ENCODE data around the gene DLEC1.
"Not testable (repeated sequence)": the region's sequence is repeated elsewhere in the genome, so short reads cannot be mapped to it uniquely, and the experiment has no call there.

DLEC1 gene

DNA sequence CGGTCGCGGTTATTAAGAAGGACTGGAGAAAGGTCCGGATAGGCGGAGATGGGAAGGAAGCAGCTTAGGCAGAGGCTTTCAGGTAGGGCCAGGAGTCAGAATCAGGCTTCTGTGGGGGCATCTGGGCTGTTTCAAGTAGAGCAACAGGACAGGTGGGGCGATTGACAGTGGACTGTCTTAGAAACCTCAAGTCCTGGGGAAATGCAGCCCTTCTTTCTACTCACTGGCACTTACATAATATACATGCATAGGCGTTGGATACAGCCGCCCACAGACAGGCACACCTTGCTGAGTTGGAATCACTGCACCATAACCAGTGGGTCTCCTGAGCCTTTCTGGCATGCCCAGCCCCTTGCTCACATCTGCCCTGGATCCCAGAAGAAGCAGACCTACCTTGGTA lies 100.2 kb downstream of the DLEC1 start:
- DNase-seq (ENCODE audit: low spot score): no peak

DNA sequence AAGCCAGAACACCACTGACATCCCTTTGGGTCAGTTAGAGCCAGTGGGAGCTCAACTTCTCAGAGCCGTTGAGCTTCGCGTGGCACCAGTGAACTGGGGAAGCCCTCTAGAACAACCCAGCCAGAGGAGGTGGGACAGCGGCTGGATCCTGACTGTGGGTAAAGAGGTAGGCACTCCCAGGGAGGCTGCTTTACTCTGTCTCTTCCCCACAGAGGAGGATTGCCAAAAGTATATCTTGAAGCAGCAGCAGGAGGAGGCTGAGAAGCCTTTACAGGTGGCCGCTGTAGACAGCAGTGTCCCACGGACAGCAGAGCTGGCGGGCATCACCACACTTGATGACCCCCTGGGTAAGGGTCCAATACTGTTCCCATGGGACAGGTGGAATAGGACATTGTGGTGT lies 100.6 kb downstream of the DLEC1 start:
- no peak for DNase-seq (ENCODE audit: low spot score)

GRCh38 chr3:38140326-38141172 lies 101.5 kb downstream of the DLEC1 start:
- no peak for DNase-seq (ENCODE audit: low spot score)

DNA sequence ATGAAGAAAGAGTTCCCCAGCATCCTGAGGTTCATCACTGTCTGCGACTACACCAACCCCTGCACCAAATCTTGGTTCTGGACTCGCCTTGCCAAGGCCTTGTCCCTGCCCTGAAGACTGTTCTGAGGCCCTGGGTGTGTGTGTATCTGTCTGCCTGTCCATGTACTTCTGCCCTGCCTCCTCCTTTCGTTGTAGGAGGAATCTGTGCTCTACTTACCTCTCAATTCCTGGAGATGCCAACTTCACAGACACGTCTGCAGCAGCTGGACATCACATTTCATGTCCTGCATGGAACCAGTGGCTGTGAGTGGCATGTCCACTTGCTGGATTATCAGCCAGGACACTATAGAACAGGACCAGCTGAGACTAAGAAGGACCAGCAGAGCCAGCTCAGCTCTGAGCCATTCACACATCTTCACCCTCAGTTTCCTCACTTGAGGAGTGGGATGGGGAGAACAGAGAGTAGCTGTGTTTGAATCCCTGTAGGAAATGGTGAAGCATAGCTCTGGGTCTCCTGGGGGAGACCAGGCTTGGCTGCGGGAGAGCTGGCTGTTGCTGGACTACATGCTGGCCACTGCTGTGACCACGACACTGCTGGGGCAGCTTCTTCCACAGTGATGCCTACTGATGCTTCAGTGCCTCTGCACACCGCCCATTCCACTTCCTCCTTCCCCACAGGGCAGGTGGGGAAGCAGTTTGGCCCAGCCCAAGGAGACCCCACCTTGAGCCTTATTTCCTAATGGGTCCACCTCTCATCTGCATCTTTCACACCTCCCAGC lies 102.4 kb downstream of the DLEC1 start:
- no peak for DNase-seq (ENCODE audit: low spot score)

- no peak for DNase-seq (ENCODE audit: low spot score)
Observed at GRCh38 chr3:38141952-38142273, 102.9 kb downstream of the DLEC1 start.

- no peak for DNase-seq (ENCODE audit: low spot score)
Observed at GRCh38 chr3:38142959-38143358, 104.0 kb downstream of the DLEC1 start.

DNA sequence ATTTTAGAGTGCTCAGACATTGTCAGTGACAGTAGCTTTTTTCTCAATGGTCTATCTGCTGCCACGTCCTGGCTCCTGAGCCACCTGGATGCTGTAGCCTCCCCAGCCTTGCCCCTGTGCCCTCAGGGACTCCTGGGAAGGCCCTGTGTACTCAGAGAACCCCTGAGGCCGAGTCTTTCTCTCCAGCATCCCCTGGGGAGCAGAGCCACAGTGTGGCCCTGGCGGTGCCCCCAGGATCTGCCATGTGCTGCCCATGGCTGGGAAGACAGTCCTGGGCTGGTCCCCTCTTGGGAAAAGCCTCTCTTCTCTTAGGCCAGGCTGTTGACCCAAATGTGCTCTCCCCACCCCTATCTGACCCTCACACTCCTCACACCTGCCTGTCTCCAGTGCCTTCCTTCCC lies 104.5 kb downstream of the DLEC1 start:
- DNase-seq (ENCODE audit: low spot score): no peak

GRCh38 chr3:38146504-38146903 lies 107.5 kb downstream of the DLEC1 start:
- DNase-seq (ENCODE audit: low spot score): no peak

GRCh38 chr3:38147421-38147820 lies 108.4 kb downstream of the DLEC1 start:
- DNase-seq (ENCODE audit: low spot score): no peak

GRCh38 chr3:38148311-38148882 lies 109.4 kb downstream of the DLEC1 start:
- no peak for DNase-seq (ENCODE audit: low spot score)

DNA sequence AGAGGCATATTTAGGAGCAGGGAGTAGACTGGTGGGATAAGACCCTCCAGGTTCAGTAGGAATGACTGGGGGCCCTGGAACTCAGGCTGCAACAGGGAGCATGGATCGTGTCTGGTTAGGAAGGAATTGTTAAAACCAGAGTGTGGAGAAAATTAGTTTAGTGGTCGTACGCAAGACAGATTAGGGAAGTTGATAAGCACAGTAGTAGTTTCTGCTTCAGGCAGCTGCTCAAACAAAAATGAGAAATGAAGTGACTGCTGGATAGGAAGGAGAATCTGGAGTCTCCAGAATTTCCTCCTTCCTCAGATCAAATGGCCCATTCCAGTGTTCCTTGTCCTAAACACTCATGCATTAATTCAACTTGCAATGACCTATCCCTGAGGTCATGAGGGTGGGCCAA lies 110.7 kb downstream of the DLEC1 start:
- no peak for DNase-seq (ENCODE audit: low spot score)

DNA sequence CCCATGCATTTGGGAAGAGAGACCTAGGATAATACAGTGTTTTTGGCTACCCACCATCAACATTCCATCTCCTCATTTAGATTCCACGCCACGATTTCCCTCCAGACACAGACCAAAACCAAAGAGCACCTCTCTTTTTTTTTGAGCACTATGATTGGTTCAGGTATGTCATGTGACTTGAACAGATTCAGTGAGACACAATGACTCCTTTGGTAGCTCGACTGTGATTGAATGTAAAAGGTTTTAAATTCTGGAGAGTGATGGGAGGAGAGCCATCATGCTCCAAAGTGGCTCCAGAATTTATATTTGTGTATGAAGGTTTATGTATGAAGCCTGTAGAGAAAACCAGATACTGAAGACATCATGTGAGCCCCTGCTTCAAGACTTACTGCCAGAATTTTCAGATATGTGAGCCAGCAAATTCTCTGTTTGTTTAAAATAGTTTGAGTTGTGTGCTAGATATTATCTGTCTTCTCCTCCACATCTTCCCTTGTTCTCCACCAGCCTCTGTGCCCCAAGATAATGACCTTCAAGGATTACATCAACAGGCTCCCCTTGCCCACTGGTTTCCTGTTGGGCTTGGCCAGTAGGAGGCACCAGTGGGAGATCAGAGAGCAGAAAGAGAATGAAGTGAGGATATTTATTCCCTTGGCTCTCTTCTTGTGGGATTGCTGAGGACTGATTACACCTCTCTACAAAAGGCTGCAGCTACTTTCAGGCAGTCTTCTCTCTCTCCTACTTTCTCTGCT lies 111.9 kb downstream of the DLEC1 start:
- no peak for DNase-seq (ENCODE audit: low spot score)

- DNase-seq (ENCODE audit: low spot score): no peak
Observed at GRCh38 chr3:38151667-38152265, 112.8 kb downstream of the DLEC1 start.

GRCh38 chr3:38152609-38153008 lies 113.6 kb downstream of the DLEC1 start:
- DNase-seq (ENCODE audit: low spot score): no peak

DNA sequence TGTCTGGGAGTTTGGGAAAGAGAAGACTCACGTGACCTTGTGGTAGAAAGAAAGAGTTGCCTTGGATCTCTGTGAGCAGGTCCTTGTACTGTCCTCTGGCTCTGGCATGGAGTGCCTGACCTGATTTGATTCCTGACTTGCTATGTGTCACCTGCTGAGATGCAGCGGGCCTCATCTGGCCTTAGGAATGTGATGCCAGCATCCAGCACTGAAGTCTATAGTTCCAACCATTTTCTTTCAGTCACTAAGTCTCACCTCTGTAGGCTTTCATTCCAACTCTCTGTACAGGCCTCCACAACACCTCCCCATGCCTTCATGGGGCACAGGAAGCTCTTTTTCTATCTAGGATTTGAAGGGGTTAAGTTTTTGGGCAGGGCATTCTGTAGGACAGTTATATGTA lies 114.2 kb downstream of the DLEC1 start:
- DNase-seq (ENCODE audit: low spot score): no peak

DNA sequence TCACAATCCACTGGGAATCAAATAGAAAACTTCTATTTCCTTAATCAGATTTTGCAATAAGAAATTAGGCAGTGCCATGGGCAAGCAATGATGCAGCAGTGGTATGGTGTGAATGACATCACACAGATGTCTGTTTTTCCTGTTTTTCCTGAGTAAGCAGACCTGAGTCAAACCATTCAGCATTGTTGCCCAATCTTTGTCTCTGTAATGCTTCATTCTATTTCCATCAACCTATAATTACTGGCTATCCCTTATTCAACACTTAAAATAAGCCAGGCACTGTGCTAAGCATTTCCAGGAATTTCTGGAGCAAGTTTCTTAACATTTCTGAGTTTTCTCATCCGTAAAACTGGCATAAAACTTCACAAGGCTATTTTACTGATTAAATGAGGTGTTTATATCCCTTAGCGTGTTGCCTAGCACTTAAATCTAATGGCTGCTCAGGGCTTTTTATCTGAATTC lies 115.1 kb downstream of the DLEC1 start:
- no peak for DNase-seq (ENCODE audit: low spot score)

DNA sequence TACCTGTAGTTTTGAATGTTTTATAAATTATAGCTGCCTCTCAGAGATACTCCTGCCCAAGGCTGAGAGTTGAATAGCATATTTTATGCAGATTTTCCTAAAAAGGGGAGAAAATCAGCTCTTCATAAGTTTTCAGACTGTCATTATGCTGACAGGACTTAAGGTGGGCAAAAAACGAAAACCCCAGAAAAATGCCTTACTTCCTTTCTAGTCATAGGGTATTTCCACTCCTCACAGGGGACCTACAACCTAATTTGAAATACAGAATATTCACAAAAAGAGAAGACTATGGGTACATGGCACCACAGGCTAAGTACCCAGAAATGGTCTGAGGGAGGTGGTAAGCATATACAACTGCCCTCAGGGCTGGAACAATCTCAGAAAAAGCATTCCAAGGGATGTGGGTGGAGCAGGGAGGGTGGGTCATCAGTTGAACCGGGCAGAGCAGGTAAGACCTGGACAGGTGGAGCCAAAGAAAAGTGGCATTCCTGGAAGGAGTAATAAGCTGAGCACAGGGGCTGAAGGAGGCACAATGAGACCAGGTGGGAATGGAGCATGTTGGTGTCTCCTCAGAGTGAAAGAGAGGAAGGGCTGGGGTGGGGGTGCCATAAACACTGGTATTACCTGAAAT lies 115.7 kb downstream of the DLEC1 start:
- no peak for DNase-seq (ENCODE audit: low spot score)

GRCh38 chr3:38155825-38156224 lies 116.8 kb downstream of the DLEC1 start:
- no peak for DNase-seq (ENCODE audit: low spot score)

DNA sequence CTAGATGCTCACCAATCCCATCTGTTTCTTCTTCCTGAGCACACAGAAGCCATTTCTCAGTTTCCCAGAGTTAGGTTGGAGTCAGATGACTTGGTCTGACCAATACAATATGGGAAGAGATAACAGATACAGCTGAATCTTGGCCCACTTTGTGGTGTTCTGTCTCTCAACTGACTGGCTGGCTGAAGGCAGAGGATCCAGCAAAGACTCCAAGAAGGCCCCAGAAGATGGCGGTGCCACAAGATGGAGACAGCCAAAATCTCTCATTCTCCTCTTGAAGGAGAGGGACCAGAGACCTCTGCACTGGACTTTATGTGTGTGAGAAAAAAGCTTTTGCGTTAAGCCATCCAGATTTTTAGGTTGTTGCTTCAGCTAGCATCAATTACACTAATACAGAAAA lies 118.1 kb downstream of the DLEC1 start:
- DNase-seq (ENCODE audit: low spot score): no peak

DNA sequence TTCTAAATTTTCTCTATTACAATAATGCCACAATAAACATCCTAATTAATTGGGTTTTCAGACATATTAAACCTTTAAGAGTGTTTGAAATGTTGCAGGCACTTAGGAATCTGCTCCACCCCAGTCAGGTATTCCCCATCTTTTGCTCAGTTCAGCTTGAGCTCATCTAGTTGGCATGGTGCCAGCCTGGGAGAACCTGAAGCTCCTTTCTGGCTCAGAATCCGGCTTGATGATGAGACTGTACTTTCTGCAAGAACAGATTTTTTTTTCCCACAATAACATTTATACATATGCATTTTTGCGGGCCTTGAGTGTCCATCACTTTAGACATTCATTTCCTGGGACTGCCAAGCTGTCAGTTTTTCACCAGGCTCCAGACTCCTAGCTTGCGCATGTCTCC lies 118.6 kb downstream of the DLEC1 start:
- no peak for DNase-seq (ENCODE audit: low spot score)

GRCh38 chr3:38158472-38158871 lies 119.5 kb downstream of the DLEC1 start:
- DNase-seq (ENCODE audit: low spot score): no peak

DNA sequence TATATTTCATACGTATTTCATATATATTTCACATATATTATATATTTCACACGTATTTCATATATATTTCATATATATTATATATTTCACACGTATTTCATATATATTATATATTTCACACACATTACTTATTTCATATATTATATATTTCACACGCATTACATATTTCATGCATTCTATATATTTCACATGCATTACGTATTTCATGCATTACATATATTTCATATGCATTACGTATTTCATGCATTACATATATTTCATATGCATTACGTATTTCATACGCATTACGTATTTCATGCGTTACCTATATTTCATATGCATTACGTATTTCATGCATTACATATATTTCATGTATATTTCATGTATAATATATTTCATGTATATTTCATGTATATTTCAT lies 121.7 kb downstream of the DLEC1 start:
- DNase-seq (ENCODE audit: low spot score): not testable (repeated sequence)
